Naive thymus-derived CD4-positive, alpha-beta T cell (primary cell): ENCODE measurements around the gene ASB8. TPM values are rescaled to one million over a fixed set of nuclear protein-coding genes. Genes with fewer than 3 reads are reported as not detected.
"Not testable (repeated sequence)": the region's sequence is repeated elsewhere in the genome, so short reads cannot be mapped to it uniquely, and the experiment has no call there.

Experiments
- ATAC-seq: fragments of 150-1000 bp; cut with Tn5 transposase; 2 replicates; pipeline ENCODE4 v1.10.0; 2021; ENCODE audit warnings: mild to moderate bottlenecking, moderate library complexity
- CTCF ChIA-PET: fragments of 350-600 bp; sonication (Branson Sonifier 250); formaldehyde crosslinking; loops from one replicate; lab custom pipeline; 2021; ENCODE audit warnings: antibody characterized with exemption; lab: Charles Lee
- POLR2A ChIA-PET: fragments of 350-600 bp; sonication (Branson Sonifier 250); formaldehyde crosslinking; loops from one replicate; lab custom pipeline; 2021; ENCODE audit warnings: antibody characterized with exemption, inconsistent platforms; lab: Charles Lee
- DNase-seq, 9 donors: peaks; one replicate each; pipeline versions ENCODE4 v3.0.0 to v3.0.0-alpha.2; 2020 to 2022; ENCODE audit warnings: mixed read lengths in 1 of 9
- H3K27ac ChIP-seq: one replicate; pipeline ENCODE4 v1.7.0; 2013; ENCODE audit warnings: mild to moderate bottlenecking, low read depth, low read length, moderate library complexity
- H3K27me3 ChIP-seq, 2 donors: one replicate each; pipeline ENCODE4 v1.7.0; 2013; ENCODE audit warnings: low read length in 2 of 2, mild to moderate bottlenecking in 2 of 2, moderate library complexity in 2 of 2; ENCODE audit not compliant: control insufficient read depth in 2 of 2, insufficient read depth in 2 of 2
- H3K36me3 ChIP-seq, 3 experiments: 1 replicate in 2 of 3; 2 replicates in 1 of 3; pipeline ENCODE4 v1.7.0; 2013; ENCODE audit warnings: low read length in 3 of 3, mild to moderate bottlenecking in 3 of 3, moderate library complexity in 1 of 3; ENCODE audit not compliant: insufficient read depth in 3 of 3, control insufficient read depth in 2 of 3
- H3K4me1 ChIP-seq, 2 donors: one replicate each; pipeline ENCODE4 v1.7.0; 2013; ENCODE audit warnings: low read length in 2 of 2, mild to moderate bottlenecking in 2 of 2, moderate library complexity in 1 of 2; ENCODE audit not compliant: control insufficient read depth in 2 of 2, insufficient read depth in 2 of 2
- H3K4me3 ChIP-seq: 2 replicates; pipeline ENCODE4 v1.7.0; 2013; ENCODE audit warnings: mild to moderate bottlenecking, low read length
- H3K9me3 ChIP-seq, 3 experiments: 1 replicate in 2 of 3; 2 replicates in 1 of 3; pipeline ENCODE4 v1.7.0; 2013; ENCODE audit warnings: low read length in 3 of 3; ENCODE audit not compliant: control insufficient read depth in 2 of 3
- H3K27ac Mint-ChIP-seq, 9 donors: one replicate each; pipeline ENCODE4 v1.8.0; 2020 to 2022; ENCODE audit warnings: mixed read lengths in 9 of 9, mild to moderate bottlenecking in 8 of 9, moderate library complexity in 5 of 9, inconsistent platforms in 2 of 9
- H3K27me3 Mint-ChIP-seq, 5 donors: one replicate each; pipeline ENCODE4 v1.8.0; 2021 to 2022; ENCODE audit warnings: mixed read lengths in 5 of 5, mild to moderate bottlenecking in 1 of 5
- H3K36me3 Mint-ChIP-seq, 5 donors: one replicate each; pipeline ENCODE4 v1.8.0; 2020 to 2022; ENCODE audit warnings: mixed read lengths in 5 of 5, mild to moderate bottlenecking in 3 of 5, inconsistent platforms in 1 of 5
- H3K4me1 Mint-ChIP-seq, 7 donors: one replicate each; pipeline ENCODE4 v1.8.0; 2020 to 2022; ENCODE audit warnings: mixed read lengths in 7 of 7, mild to moderate bottlenecking in 3 of 7, inconsistent platforms in 1 of 7
- H3K4me3 Mint-ChIP-seq, 10 donors: one replicate each; pipeline ENCODE4 v1.8.0; 2020 to 2022; ENCODE audit warnings: mild to moderate bottlenecking in 10 of 10, mixed read lengths in 10 of 10, moderate library complexity in 6 of 10, inconsistent platforms in 2 of 10
- H3K9me3 Mint-ChIP-seq, 11 donors: one replicate each; pipeline ENCODE4 v1.8.0; 2020 to 2022; ENCODE audit warnings: mixed read lengths in 11 of 11, mild to moderate bottlenecking in 4 of 11, inconsistent platforms in 1 of 11, moderate library complexity in 1 of 11
- intact Hi-C, 2 donors: fragments of 100-400 bp; cut with micrococcal nuclease; formaldehyde crosslinking; loops; one replicate each; pipeline ENCODE4 v1.15.1; 2023
- polyA plus RNA-seq, 2 donors: library from polyadenylated mRNA; unstranded; fragments of 300-500 nt; fragmentation: Illumina TruSeq; gene quantifications; one replicate each; pipeline ENCODE4 v1.2.3, GENCODE V29; 2021
- total RNA-seq, 6 experiments: library from RNA in 5 of 6; stranded (reverse) in 5 of 6; gene quantifications; 1 replicate in 5 of 6; 2 replicates in 1 of 6; pipeline ENCODE4 v1.2.3 and lab custom pipeline; 2021 to 2026

ASB8 gene
- total and polyA plus RNA-seq, 7 experiments from 2014 or later: 42.9 to 93.5 (median 68.7) TPM

GRCh38 chr12:48160807-48161206, 3.5 kb upstream of the ASB8 start:
- no peak overlapping the region for H3K27ac ChIP-seq
- H3K4me3 ChIP-seq: no peak overlapping the region
- Mint-ChIP-seq H3K27me3 (peaks cover 0 to 25% (median 10%) of the 10 kb centered on the region in 5 donors), H3K27ac (peak overlapping the region in 6 of 9 donors; percentile 23 to 80 (median 50)), H3K9me3 (no peaks in the 10 kb centered on the region), H3K4me1 (peaks cover 12 to 48% (median 46%) of the 10 kb centered on the region in 7 donors), H3K36me3 (peaks cover 0 to 4% (median 0%) of the 10 kb centered on the region in 5 donors), H3K4me3 (peak overlapping the region in 3 of 10 donors; percentile 9 to 22 (median 10))
- ATAC-seq (no peak), DNase-seq (no peak)
- H3K4me1 ChIP-seq: peaks cover 8 to 20% of the 10 kb centered on the region in 2 donors
- ChIA-PET POLR2A (interaction anchor here (1.0 to 3.5 kb wide), 3 partner anchors 38 to 58 kb away, joined by 3 to 16 read pairs (median 4); partner anchors contain the start of gene SENP1), CTCF (interaction anchor here (1.1 kb wide), 1 partner anchor 322 kb away, joined by 6 read pairs; no protein-coding TSS in a partner anchor)
- H3K27me3 ChIP-seq: no peaks in the 10 kb centered on the region
- intact Hi-C loops: no loop called here
- no peaks in the 10 kb centered on the region for H3K9me3 ChIP-seq
- H3K36me3 ChIP-seq: no peaks in the 10 kb centered on the region

DNA sequence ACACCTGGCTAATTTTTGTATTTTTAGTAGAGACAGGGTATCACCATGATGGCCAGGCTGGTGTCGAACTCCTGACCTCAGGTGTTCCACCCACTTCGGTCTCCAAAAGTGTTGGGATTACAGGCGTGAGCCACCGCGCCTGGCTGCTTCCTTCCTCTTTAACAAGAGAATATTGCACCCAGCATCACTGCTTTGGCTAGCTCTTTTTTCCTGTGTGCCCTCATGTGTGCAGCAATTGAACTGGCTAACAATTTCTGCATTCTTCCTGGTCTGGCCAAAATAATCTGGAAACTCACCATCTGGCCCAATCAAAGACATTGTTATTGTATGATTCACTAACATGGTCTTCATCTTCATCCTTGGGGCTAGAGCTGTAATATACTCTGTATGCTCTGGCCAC, 2.7 kb upstream of the ASB8 start:
- H3K4me3 ChIP-seq: no peak overlapping the region
- H3K4me1 Mint-ChIP-seq: peaks cover 10 to 48% (median 44%) of the 10 kb centered on the region in 7 donors
- no peaks in the 10 kb centered on the region for H3K36me3 ChIP-seq
- DNase-seq (no peak), ATAC-seq (no peak)
- ChIA-PET POLR2A (interaction anchor here (1.0 to 3.5 kb wide), 3 partner anchors 39 to 57 kb away, joined by 3 to 16 read pairs (median 4); partner anchors contain the start of gene SENP1), CTCF (interaction anchor here (0.6 to 1.1 kb wide), 4 partner anchors 191 to 418 kb away, joined by 3 to 6 read pairs (median 4); no protein-coding TSS in a partner anchor)
- H3K9me3 Mint-ChIP-seq: no peaks in the 10 kb centered on the region
- H3K27ac Mint-ChIP-seq: peak overlapping the region in 3 of 9 donors; percentile 28 to 80 (median 61)
- peaks cover 0 to 4% (median 0%) of the 10 kb centered on the region in 5 donors for H3K36me3 Mint-ChIP-seq
- H3K27ac ChIP-seq: no peak overlapping the region
- intact Hi-C loops: no loop called here
- H3K27me3 ChIP-seq: no peaks in the 10 kb centered on the region
- no peaks in the 10 kb centered on the region for H3K9me3 ChIP-seq
- peaks cover 8 to 20% of the 10 kb centered on the region in 2 donors for H3K4me1 ChIP-seq
- H3K27me3 Mint-ChIP-seq: peaks cover 0 to 20% (median 6%) of the 10 kb centered on the region in 5 donors
- H3K4me3 Mint-ChIP-seq: peak overlapping the region in 1 of 10 donors; percentile 33

GRCh38 chr12:48157889-48158370, 615 bp upstream of the ASB8 start:
- DNase-seq: no peak
- ChIA-PET CTCF (interaction anchor here (0.6 to 1.2 kb wide), 4 partner anchors 11 to 460 kb away, joined by 3 read pairs; partner anchors contain the start of gene SENP1), POLR2A (interaction anchor here (0.6 to 4.2 kb wide), 22 partner anchors 10 to 910 kb away, joined by 3 to 56 read pairs (median 4); partner anchors contain the start of genes CCDC184, SENP1, SLC48A1 and TMEM106C)
- intact Hi-C loops: loop anchor here (1.0 to 5.0 kb wide), 14 partner anchors 7 to 559 kb away; partner anchors contain the start of genes CCDC184 (in 2 of the 2), CCNT1 (in 2 of the 2), PFKM (in 2 of the 2) and RPAP3 (in 2 of the 2)
- H3K27me3 ChIP-seq: no peaks in the 10 kb centered on the region
- no peak for ATAC-seq
- H3K27ac Mint-ChIP-seq: peak overlapping the region; percentile 95 to 99 (median 99)
- H3K27ac ChIP-seq: peak overlapping the region; percentile 84
- H3K4me3 ChIP-seq: peak overlapping the region; percentile 97
- peaks cover 0 to 6% (median 5%) of the 10 kb centered on the region in 3 experiments for H3K36me3 ChIP-seq
- H3K27me3 Mint-ChIP-seq: peaks cover 0 to 6% (median 1%) of the 10 kb centered on the region in 5 donors
- peaks cover 8 to 20% of the 10 kb centered on the region in 2 donors for H3K4me1 ChIP-seq
- H3K4me1 Mint-ChIP-seq: peaks cover 21 to 62% (median 54%) of the 10 kb centered on the region in 7 donors
- peak overlapping the region; percentile 90 to 99 (median 97) for H3K4me3 Mint-ChIP-seq
- H3K9me3 ChIP-seq: no peaks in the 10 kb centered on the region
- H3K9me3 Mint-ChIP-seq: no peaks in the 10 kb centered on the region
- peaks cover 0 to 11% (median 5%) of the 10 kb centered on the region in 5 donors for H3K36me3 Mint-ChIP-seq

- peaks cover 0 to 2% (median 0%) of the 10 kb centered on the region in 5 donors for H3K27me3 Mint-ChIP-seq
- intact Hi-C loops: loop anchor here (1.0 to 5.0 kb wide), 14 partner anchors 9 to 561 kb away; partner anchors contain the start of genes CCDC184 (in 2 of the 2), CCNT1 (in 2 of the 2), PFKM (in 2 of the 2) and RPAP3 (in 2 of the 2)
- ChIA-PET CTCF (interaction anchor here (1.7 kb wide), 1 partner anchor 9 kb away, joined by 5 read pairs; no protein-coding TSS in a partner anchor), POLR2A (interaction anchor here (0.8 to 4.2 kb wide), 7 partner anchors 20 to 193 kb away, joined by 3 to 56 read pairs (median 6); partner anchors contain the start of genes SENP1 and ZNF641)
- H3K27ac ChIP-seq: peak overlapping the region; percentile 84
- H3K4me1 ChIP-seq: peaks cover 8 to 20% of the 10 kb centered on the region in 2 donors
- no peaks in the 10 kb centered on the region for H3K27me3 ChIP-seq
- peak overlapping the region; percentile 95 to 99 (median 99) for H3K27ac Mint-ChIP-seq
- no peak for DNase-seq
- H3K4me3 ChIP-seq: peak overlapping the region; percentile 97
- peaks cover 0 to 12% (median 8%) of the 10 kb centered on the region in 5 donors for H3K36me3 Mint-ChIP-seq
- no peaks in the 10 kb centered on the region for H3K9me3 Mint-ChIP-seq
- ATAC-seq: no peak
- peaks cover 22 to 65% (median 56%) of the 10 kb centered on the region in 7 donors for H3K4me1 Mint-ChIP-seq
- H3K36me3 ChIP-seq: peaks cover 2 to 18% (median 9%) of the 10 kb centered on the region in 3 experiments
- no peaks in the 10 kb centered on the region for H3K9me3 ChIP-seq
- H3K4me3 Mint-ChIP-seq: peak overlapping the region; percentile 90 to 99 (median 97)
These were observed 680 bp downstream of the ASB8 start for GRCh38 chr12:48156652-48157017.

GRCh38 chr12:48155786-48156185, 1.5 kb downstream of the ASB8 start:
- H3K9me3 Mint-ChIP-seq, H3K27ac ChIP-seq, DNase-seq, H3K27me3 ChIP-seq, ATAC-seq, H3K9me3 ChIP-seq, H3K27me3 Mint-ChIP-seq, H3K4me3 ChIP-seq: not testable (repeated sequence)
- Histone ChIP-seq H3K4me1 (peaks cover 8 to 20% of the 10 kb centered on the region in 2 donors), H3K36me3 (peaks cover 9 to 26% (median 9%) of the 10 kb centered on the region in 3 experiments)
- Mint-ChIP-seq H3K4me3 (peak overlapping the region in 8 of 10 donors; percentile 69 to 99 (median 96)), H3K4me1 (peaks cover 22 to 57% (median 49%) of the 10 kb centered on the region in 7 donors), H3K36me3 (peaks cover 0 to 13% (median 12%) of the 10 kb centered on the region in 5 donors), H3K27ac (peak overlapping the region in 7 of 9 donors; percentile 83 to 99 (median 98))
- intact Hi-C loops: loop anchor here in 1 of 2 donors (2.0 to 5.0 kb wide), 3 partner anchors 193 to 562 kb away; partner anchors contain the start of genes CCNT1, TMEM106C and ZNF641
- CTCF ChIA-PET: interaction anchor here (1.7 kb wide), 1 partner anchor 10 kb away, joined by 5 read pairs; no protein-coding TSS in a partner anchor
- POLR2A ChIA-PET: interaction anchor here (0.6 to 4.2 kb wide), 3 partner anchors 10 to 734 kb away, joined by 6 to 56 read pairs (median 6); no protein-coding TSS in a partner anchor
